Subcutaneous adipose tissue (tissue), 4 donors: ENCODE data around the gene DYNLT3. TPM values are rescaled to one million over a fixed set of nuclear protein-coding genes. Genes with fewer than 3 reads are reported as not detected.

ENCODE experiments used
- CTCF ChIP-seq: fragments of 450-650 bp; IDR thresholded peaks from one replicate; pipeline ENCODE4 v1.5.1; 2016; ENCODE audit warnings: low read depth, mild to moderate bottlenecking, control low read depth, antibody characterized with exemption, moderate library complexity
- total RNA-seq, 4 donors: library from RNA; depleted of rRNA; stranded (reverse); fragments of >200 nt; gene quantifications; one replicate each; pipeline ENCODE4 v1.1.0, GENCODE V29; 2016

Gene DYNLT3
- 10 to 100 TPM; 20.5 to 50.5 (median 37.1) TPM for total RNA-seq

- no peak for TF ChIP-seq CTCF
These were observed at the start of gene DYNLT3 for GRCh38 chrX:37846934-37847732. DYNLT3 (minus strand) TSS chrX:37847571; CDS start chrX:37847510, 61 bp downstream.

- no peak for TF ChIP-seq CTCF
These were observed 49.1 kb upstream of the DYNLT3 start for GRCh38 chrX:37896511-37896890.

- TF ChIP-seq CTCF: no peak
These were observed 48.6 kb upstream of the DYNLT3 start for GRCh38 chrX:37895795-37896510.

- TF ChIP-seq CTCF: no peak
These were observed 47.4 kb upstream of the DYNLT3 start for GRCh38 chrX:37894725-37895124.

GRCh38 chrX:37888010-37888409 lies 40.6 kb upstream of the DYNLT3 start:
- TF ChIP-seq CTCF: no peak

GRCh38 chrX:37887347-37887746 lies 40.0 kb upstream of the DYNLT3 start:
- no peak for TF ChIP-seq CTCF

- no peak for TF ChIP-seq CTCF
These were observed 35.8 kb upstream of the DYNLT3 start for GRCh38 chrX:37883196-37883595.
